Adrenal gland (tissue), 5 donors: Measurements from ENCODE around the gene ATP6V1F.

Source experiments
- POLR2A ChIP-seq, 2 donors: fragments of 450-650 bp; IDR thresholded peaks; one replicate each; pipeline ENCODE4 v1.6.1; 2017; ENCODE audit warnings: antibody characterized with exemption in 2 of 2, mild to moderate bottlenecking in 2 of 2, moderate library complexity in 1 of 2
- TF ChIP-seq, protein P1 (sequence below), 6 experiments: fragments of 450-650 bp in 4 of 6; fragments of 200-600 bp in 2 of 6; sonication (generic) in 1 of 6; IDR thresholded peaks; 1 replicate in 5 of 6; 2 replicates in 1 of 6; pipeline versions ENCODE4 v1.5.1 to v1.8.0; 2016 to 2021; ENCODE audit warnings: antibody characterized with exemption in 6 of 6, mild to moderate bottlenecking in 2 of 6, moderate library complexity in 1 of 6
- donor health status: DM: no; HTN: no; CAD: no.

DNA sequence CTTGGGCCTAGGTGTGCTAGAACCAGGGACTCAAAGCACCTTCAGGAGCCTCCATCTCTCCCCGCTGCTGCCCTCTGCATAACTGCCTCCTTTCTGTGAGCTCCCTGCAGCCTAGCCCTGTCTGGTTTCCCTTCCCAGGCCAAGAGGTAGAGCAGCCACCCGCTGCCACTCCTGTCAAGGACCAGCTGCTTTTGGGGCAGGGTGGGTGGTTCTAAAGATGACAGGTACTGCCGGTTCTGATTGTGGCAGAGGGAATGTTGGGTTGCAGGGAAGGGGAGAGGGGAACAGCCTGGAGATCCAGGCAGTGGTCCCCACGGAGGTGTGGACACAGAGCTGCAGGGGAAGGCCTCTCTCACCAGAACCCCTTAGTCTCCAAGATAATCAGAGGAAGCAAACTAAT lies 36.1 kb upstream of the ATP6V1F start:
- TF ChIP-seq POLR2A (IDR thresholded peaks at IDR 0.05): no peak
- TF ChIP-seq, protein P1, sequence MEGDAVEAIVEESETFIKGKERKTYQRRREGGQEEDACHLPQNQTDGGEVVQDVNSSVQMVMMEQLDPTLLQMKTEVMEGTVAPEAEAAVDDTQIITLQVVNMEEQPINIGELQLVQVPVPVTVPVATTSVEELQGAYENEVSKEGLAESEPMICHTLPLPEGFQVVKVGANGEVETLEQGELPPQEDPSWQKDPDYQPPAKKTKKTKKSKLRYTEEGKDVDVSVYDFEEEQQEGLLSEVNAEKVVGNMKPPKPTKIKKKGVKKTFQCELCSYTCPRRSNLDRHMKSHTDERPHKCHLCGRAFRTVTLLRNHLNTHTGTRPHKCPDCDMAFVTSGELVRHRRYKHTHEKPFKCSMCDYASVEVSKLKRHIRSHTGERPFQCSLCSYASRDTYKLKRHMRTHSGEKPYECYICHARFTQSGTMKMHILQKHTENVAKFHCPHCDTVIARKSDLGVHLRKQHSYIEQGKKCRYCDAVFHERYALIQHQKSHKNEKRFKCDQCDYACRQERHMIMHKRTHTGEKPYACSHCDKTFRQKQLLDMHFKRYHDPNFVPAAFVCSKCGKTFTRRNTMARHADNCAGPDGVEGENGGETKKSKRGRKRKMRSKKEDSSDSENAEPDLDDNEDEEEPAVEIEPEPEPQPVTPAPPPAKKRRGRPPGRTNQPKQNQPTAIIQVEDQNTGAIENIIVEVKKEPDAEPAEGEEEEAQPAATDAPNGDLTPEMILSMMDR (IDR thresholded peaks at IDR 0.05): no peak
